ENCODE measurements around the gene COPS8. TPM values are rescaled to one million over a fixed set of nuclear protein-coding genes. Genes with fewer than 3 reads are reported as not detected.

The COPS8 gene
- total RNA-seq, 1 experiment from 2014 or later = 32.6 TPM

DNA sequence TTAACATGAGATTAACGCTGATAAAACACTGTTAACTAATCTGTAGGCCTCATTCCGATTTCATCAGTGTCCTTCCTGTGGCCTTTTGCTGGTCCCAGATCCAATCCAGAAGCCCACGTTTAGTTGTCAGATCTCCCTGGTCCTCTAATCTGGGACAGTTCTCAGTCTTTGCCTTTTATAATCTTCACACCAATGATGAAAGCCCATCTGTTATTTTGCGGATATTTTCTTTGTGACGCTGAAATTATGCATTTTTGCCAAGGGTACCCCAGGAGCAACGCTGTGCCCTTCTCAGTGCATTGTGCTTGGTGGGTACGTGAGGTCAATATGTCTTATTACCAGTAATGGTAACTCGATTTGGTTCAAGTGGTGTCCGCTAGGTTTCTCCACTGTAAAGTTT lies 51.1 kb downstream of the COPS8 start:
- no TSS peak for BruUV-seq (replicated peaks)
- intact Hi-C loops (cut with micrococcal nuclease; ENCODE audit: unreplicated experiment) = no loop called here
- ChIA-PET CTCF (no interaction called here), POLR2A (no interaction called here)
- Mint-ChIP-seq H3K4me3 (ENCODE audit: unreplicated experiment) (no peak overlapping the region), H3K36me3 (ENCODE audit: insufficient read depth, unreplicated experiment) (no peaks in the 10 kb centered on the region), H3K9me3 (ENCODE audit: unreplicated experiment) (no peaks in the 10 kb centered on the region), H3K27me3 (ENCODE audit: insufficient read depth, unreplicated experiment) (peaks cover 11% of the 10 kb centered on the region), H3K27ac (ENCODE audit: unreplicated experiment) (no peak overlapping the region), H3K4me1 (ENCODE audit: low read depth, unreplicated experiment) (peaks cover 4% of the 10 kb centered on the region)
- Histone ChIP-seq H3K36me3 (ENCODE audit: control insufficient read depth, insufficient read depth, low read length) (no peaks in the 10 kb centered on the region), H3K4me1 (no peaks in the 10 kb centered on the region), H3K9me3 (no peaks in the 10 kb centered on the region), H3K27me3 (replicated peaks; ENCODE audit: control insufficient read depth, insufficient read depth, low read length) (no peaks in the 10 kb centered on the region), H3K4me3 (ENCODE audit: low read depth, low read length) (no peak overlapping the region)
- DNase-seq = no peak
- TF ChIP-seq, protein P1, sequence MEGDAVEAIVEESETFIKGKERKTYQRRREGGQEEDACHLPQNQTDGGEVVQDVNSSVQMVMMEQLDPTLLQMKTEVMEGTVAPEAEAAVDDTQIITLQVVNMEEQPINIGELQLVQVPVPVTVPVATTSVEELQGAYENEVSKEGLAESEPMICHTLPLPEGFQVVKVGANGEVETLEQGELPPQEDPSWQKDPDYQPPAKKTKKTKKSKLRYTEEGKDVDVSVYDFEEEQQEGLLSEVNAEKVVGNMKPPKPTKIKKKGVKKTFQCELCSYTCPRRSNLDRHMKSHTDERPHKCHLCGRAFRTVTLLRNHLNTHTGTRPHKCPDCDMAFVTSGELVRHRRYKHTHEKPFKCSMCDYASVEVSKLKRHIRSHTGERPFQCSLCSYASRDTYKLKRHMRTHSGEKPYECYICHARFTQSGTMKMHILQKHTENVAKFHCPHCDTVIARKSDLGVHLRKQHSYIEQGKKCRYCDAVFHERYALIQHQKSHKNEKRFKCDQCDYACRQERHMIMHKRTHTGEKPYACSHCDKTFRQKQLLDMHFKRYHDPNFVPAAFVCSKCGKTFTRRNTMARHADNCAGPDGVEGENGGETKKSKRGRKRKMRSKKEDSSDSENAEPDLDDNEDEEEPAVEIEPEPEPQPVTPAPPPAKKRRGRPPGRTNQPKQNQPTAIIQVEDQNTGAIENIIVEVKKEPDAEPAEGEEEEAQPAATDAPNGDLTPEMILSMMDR (IDR thresholded peaks at IDR 0.05; ENCODE audit: insufficient read depth in 1 of 2, low read depth in 1 of 2, low read length in 1 of 2, severe bottlenecking in 1 of 2, unreplicated experiment in 1 of 2) = no peak

DNA sequence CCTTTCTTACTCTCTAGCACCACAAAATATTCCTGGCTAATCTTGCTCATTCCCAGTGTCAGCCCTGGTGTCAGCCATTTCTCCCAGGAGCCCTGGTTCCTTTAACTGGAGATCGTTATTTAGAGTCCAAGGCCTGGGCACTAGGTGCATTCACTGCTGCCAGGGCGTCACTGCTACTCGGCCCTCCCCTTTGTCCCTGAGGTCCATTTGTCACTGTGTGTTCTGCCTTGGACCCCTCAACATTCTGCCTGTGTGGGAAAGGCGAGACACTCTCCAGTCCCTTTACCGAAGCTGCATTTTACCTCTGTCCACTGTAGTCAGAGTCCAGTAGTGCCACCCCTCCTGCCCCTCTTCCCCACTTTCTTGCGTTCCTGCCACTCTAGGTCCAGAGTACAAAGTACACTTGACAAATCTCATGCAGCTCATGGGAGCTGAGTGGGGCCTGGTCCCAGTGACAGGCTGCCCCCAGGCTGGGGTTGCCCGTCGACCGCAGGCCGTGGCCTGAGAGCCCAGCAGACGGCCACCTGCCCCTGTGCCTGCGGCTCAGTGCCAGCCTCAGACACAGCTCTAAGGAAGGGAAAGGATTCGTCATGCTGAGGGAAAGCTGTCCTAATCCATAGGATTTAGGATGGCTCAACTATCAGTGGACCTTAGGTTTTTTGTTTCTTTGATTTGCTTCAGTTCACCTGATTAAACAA lies 52.1 kb downstream of the COPS8 start:
- intact Hi-C loops (cut with micrococcal nuclease; ENCODE audit: unreplicated experiment) = no loop called here

DNA sequence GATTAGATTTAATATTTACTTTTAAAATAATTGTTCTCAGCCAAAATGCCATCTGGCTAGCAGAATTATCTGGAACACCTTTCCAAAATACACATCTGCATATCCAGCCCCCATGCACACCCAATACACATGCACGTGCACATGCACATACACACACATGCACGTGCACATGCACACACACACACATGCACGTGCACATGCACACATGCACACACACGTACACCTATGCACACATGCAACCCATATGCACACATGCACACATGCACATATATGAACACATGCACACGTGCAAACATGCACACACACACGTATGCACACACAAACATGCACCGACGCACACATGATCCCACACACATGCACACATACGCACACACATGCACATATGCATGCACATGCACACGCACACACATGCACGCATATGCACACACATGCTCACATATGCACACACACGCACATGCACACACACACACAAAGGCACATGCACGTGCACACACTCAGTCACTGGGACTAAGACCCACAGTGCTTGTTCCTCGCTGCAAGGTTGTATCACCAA lies 53.5 kb downstream of the COPS8 start:
- no peak overlapping the region for H3K4me3 Mint-ChIP-seq (ENCODE audit: unreplicated experiment)
- no peaks in the 10 kb centered on the region for H3K9me3 ChIP-seq
- H3K27ac Mint-ChIP-seq (ENCODE audit: unreplicated experiment) = no peak overlapping the region
- CTCF ChIA-PET = no interaction called here
- no peaks in the 10 kb centered on the region for H3K36me3 ChIP-seq (ENCODE audit: control insufficient read depth, insufficient read depth, low read length)
- no peaks in the 10 kb centered on the region for H3K27me3 ChIP-seq (replicated peaks; ENCODE audit: control insufficient read depth, insufficient read depth, low read length)
- no peaks in the 10 kb centered on the region for H3K4me1 ChIP-seq
- POLR2A ChIA-PET = no interaction called here
- peaks cover 4% of the 10 kb centered on the region for H3K4me1 Mint-ChIP-seq (ENCODE audit: low read depth, unreplicated experiment)
- intact Hi-C loops (cut with micrococcal nuclease; ENCODE audit: unreplicated experiment) = no loop called here
- peaks cover 11% of the 10 kb centered on the region for H3K27me3 Mint-ChIP-seq (ENCODE audit: insufficient read depth, unreplicated experiment)
- TF ChIP-seq, protein P1 (IDR thresholded peaks at IDR 0.05; ENCODE audit: insufficient read depth in 1 of 2, low read depth in 1 of 2, low read length in 1 of 2, severe bottlenecking in 1 of 2, unreplicated experiment in 1 of 2) = no peak
- BruUV-seq (replicated peaks) = no TSS peak
- no peaks in the 10 kb centered on the region for H3K9me3 Mint-ChIP-seq (ENCODE audit: unreplicated experiment)
- DNase-seq = no peak
- H3K36me3 Mint-ChIP-seq (ENCODE audit: insufficient read depth, unreplicated experiment) = no peaks in the 10 kb centered on the region
- H3K4me3 ChIP-seq (ENCODE audit: low read depth, low read length) = no peak overlapping the region

More for the DNA sequence above, 52.1 kb downstream of the COPS8 start:
- no peaks in the 10 kb centered on the region for H3K9me3 ChIP-seq
- BruUV-seq (replicated peaks) = no TSS peak
- no peaks in the 10 kb centered on the region for H3K36me3 ChIP-seq (ENCODE audit: control insufficient read depth, insufficient read depth, low read length)
- ChIA-PET POLR2A (no interaction called here), CTCF (no interaction called here)
- no peaks in the 10 kb centered on the region for H3K27me3 ChIP-seq (replicated peaks; ENCODE audit: control insufficient read depth, insufficient read depth, low read length)
- Mint-ChIP-seq H3K4me3 (ENCODE audit: unreplicated experiment) (no peak overlapping the region), H3K36me3 (ENCODE audit: insufficient read depth, unreplicated experiment) (no peaks in the 10 kb centered on the region), H3K4me1 (ENCODE audit: low read depth, unreplicated experiment) (peaks cover 4% of the 10 kb centered on the region), H3K27ac (ENCODE audit: unreplicated experiment) (no peak overlapping the region), H3K27me3 (ENCODE audit: insufficient read depth, unreplicated experiment) (peaks cover 11% of the 10 kb centered on the region), H3K9me3 (ENCODE audit: unreplicated experiment) (no peaks in the 10 kb centered on the region)
- no peaks in the 10 kb centered on the region for H3K4me1 ChIP-seq
- TF ChIP-seq, protein P1 (IDR thresholded peaks at IDR 0.05; ENCODE audit: insufficient read depth in 1 of 2, low read depth in 1 of 2, low read length in 1 of 2, severe bottlenecking in 1 of 2, unreplicated experiment in 1 of 2) = no peak
- no peak for DNase-seq
- no peak overlapping the region for H3K4me3 ChIP-seq (ENCODE audit: low read depth, low read length)

All from Caco-2 (cell line).